Smooth muscle cell of the umbilical artery (primary cell): ENCODE data around the gene NMUR2. TPM values are rescaled to one million over a fixed set of nuclear protein-coding genes. Genes with fewer than 3 reads are reported as not detected.

Experiments
- total RNA-seq: library from RNA; depleted of rRNA; stranded (reverse); fragments of >200 nt; gene quantifications from 2 replicates; pipeline ENCODE4 v1.2.3, GENCODE V29; 2014

The NMUR2 gene
- not detected in 2 replicates for total RNA-seq

GRCh38 chr5:152405145-152405544, at the start of gene NMUR2:
TSS of gene NMUR2 (minus strand) at chr5:152405279. CDS start at chr5:152405113, 166 bp downstream.

